NCI-H526 treated with DMSO at 0.1 percent for 48 hours (cell line): ENCODE measurements around the gene ECEL1.

Experiments
- DNase-seq: peaks from one replicate; lab custom pipeline; 2025; lab: John Stamatoyannopoulos, UW

The ECEL1 gene

GRCh38 chr2:232483923-232484627 lies 3.6 kb downstream of the ECEL1 start:
- no peak for DNase-seq

- DNase-seq, result no peak
Measured at GRCh38 chr2:232483311-232483922, 4.2 kb downstream of the ECEL1 start.

GRCh38 chr2:232482301-232483238 lies 5.1 kb downstream of the ECEL1 start:
- no peak for DNase-seq

GRCh38 chr2:232481322-232482140 lies 6.1 kb downstream of the ECEL1 start:
- no peak for DNase-seq

- no peak for DNase-seq
Measured at GRCh38 chr2:232480201-232481190, 7.1 kb downstream of the ECEL1 start.

- DNase-seq, result no peak
Measured at GRCh38 chr2:232479341-232480200, 8.1 kb downstream of the ECEL1 start.

GRCh38 chr2:232478571-232479340 lies 8.9 kb downstream of the ECEL1 start:
- DNase-seq, result no peak

- DNase-seq, result no peak
Measured at GRCh38 chr2:232477751-232478510, 9.7 kb downstream of the ECEL1 start.

GRCh38 chr2:232476791-232477190 lies 10.8 kb downstream of the ECEL1 start:
- DNase-seq, result no peak

- DNase-seq, result no peak
Measured at GRCh38 chr2:232476045-232476444, 11.6 kb downstream of the ECEL1 start.

GRCh38 chr2:232473467-232473890 lies 14.2 kb downstream of the ECEL1 start:
- DNase-seq, result no peak

GRCh38 chr2:232466221-232466620 lies 21.4 kb downstream of the ECEL1 start:
- DNase-seq, result no peak

- no peak for DNase-seq
Measured at GRCh38 chr2:232465061-232465460, 22.6 kb downstream of the ECEL1 start.

GRCh38 chr2:232464544-232464885 lies 23.1 kb downstream of the ECEL1 start:
- no peak for DNase-seq

- DNase-seq, result no peak
Measured at GRCh38 chr2:232463701-232464543, 23.7 kb downstream of the ECEL1 start.

GRCh38 chr2:232460171-232460570 lies 27.5 kb downstream of the ECEL1 start:
- DNase-seq, result no peak

GRCh38 chr2:232459419-232460035 lies 28.1 kb downstream of the ECEL1 start:
- no peak for DNase-seq
